ENCODE measurements around the gene ARHGAP8. TPM values are rescaled to one million over a fixed set of nuclear protein-coding genes. Genes with fewer than 3 reads are reported as not detected.

Gene ARHGAP8
- polyA plus RNA-seq, 3 donors = 0.03 TPM; not detected in 2

- Mint-ChIP-seq H3K36me3 (peaks cover 0 to 2% of the 10 kb centered on the region in 2 donors), H3K9me3 (peaks cover 0 to 19% (median 14%) of the 10 kb centered on the region in 7 donors), H3K4me1 (peaks cover 3% of the 10 kb centered on the region), H3K27me3 (ENCODE audit: low read depth in 3 of 3) (peaks cover 48 to 73% (median 57%) of the 10 kb centered on the region in 3 donors), H3K4me3 (no peak overlapping the region), H3K27ac (no peak overlapping the region)
- H4K20me1 ChIP-seq (ENCODE audit: insufficient read depth, low read length) = no peaks in the 10 kb centered on the region
- no peak overlapping the region for H3K4me2 ChIP-seq (replicated peaks; ENCODE audit: extremely low read depth, low read length, poor library complexity, severe bottlenecking)
- WGBS (ENCODE audit: insufficient coverage) = 73% methylated on average over 5 of the region's 6 CpGs
- no peaks in the 10 kb centered on the region for H3K36me3 ChIP-seq (replicated peaks in 1 of 2; ENCODE audit: control insufficient read depth in 1 of 2, insufficient read depth in 2 of 2, low read length in 2 of 2)
- H3K4me3 ChIP-seq (replicated peaks in 1 of 3; ENCODE audit: low read depth in 2 of 3, low read length in 3 of 3) = no peak overlapping the region
- peaks cover 5 to 8% of the 10 kb centered on the region in 2 donors for H3K9me3 ChIP-seq (replicated peaks in 1 of 2; ENCODE audit: control insufficient read depth in 1 of 2, insufficient read depth in 1 of 2, low read length in 2 of 2)
- intact Hi-C loops (cut with micrococcal nuclease) = no loop called here
- DNase-seq = no peak
- no peaks in the 10 kb centered on the region for H3K4me1 ChIP-seq (ENCODE audit: control insufficient read depth in 1 of 2, insufficient read depth in 2 of 2, low read length in 2 of 2)
- H3K79me2 ChIP-seq (ENCODE audit: insufficient read depth, low read length) = no peaks in the 10 kb centered on the region
- H3K27ac ChIP-seq (ENCODE audit: low read depth in 1 of 2, low read length in 2 of 2) = no peak overlapping the region
- TF ChIP-seq CTCF (IDR thresholded peaks at IDR 0.05) = no peak
- H2AFZ ChIP-seq (ENCODE audit: insufficient read depth, low read depth, low read length, poor library complexity, severe bottlenecking) = no peak overlapping the region
- peaks cover 28 to 58% of the 10 kb centered on the region in 2 donors for H3K27me3 ChIP-seq (ENCODE audit: control insufficient read depth in 2 of 2, insufficient read depth in 2 of 2, low read length in 2 of 2)
- H3K9ac ChIP-seq (ENCODE audit: insufficient read depth, low read length, poor library complexity, severe bottlenecking) = no peak overlapping the region
These were observed 3.0 kb downstream of the ARHGAP8 start for GRCh38 chr22:44755417-44755816.

DNA sequence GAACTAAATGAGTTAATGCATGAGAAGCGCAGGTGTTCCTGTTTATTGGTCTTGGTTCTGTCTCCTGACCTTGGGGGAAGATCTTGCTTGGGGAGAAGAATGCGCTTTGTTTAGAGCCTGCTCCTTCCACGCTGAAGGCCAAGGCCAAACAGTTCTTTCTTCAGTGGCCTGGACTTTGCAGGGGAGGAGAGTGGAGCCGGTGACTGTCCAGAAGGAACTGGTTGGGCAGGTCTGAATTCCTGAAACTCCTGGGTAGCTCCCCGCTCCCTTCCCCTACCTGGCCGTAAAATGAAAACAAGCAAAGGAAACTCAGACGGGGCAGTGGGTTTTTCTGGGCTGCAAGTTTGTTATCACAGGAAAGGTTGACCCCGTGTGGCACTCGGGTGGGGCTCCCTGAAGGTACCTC lies 3.6 kb downstream of the ARHGAP8 start:
- no peak overlapping the region for H3K4me3 ChIP-seq (replicated peaks in 1 of 3; ENCODE audit: low read depth in 2 of 3, low read length in 3 of 3)
- Mint-ChIP-seq H3K27ac (peak overlapping the region in 1 of 7 donors; percentile 23), H3K27me3 (ENCODE audit: low read depth in 3 of 3) (peaks cover 45 to 69% (median 53%) of the 10 kb centered on the region in 3 donors), H3K9me3 (peaks cover 0 to 18% (median 12%) of the 10 kb centered on the region in 7 donors), H3K36me3 (peaks cover 0 to 2% of the 10 kb centered on the region in 2 donors), H3K4me1 (peaks cover 3% of the 10 kb centered on the region), H3K4me3 (no peak overlapping the region)
- H4K20me1 ChIP-seq (ENCODE audit: insufficient read depth, low read length) = no peaks in the 10 kb centered on the region
- no peak overlapping the region for H2AFZ ChIP-seq (ENCODE audit: insufficient read depth, low read depth, low read length, poor library complexity, severe bottlenecking)
- no peaks in the 10 kb centered on the region for H3K4me1 ChIP-seq (ENCODE audit: control insufficient read depth in 1 of 2, insufficient read depth in 2 of 2, low read length in 2 of 2)
- H3K4me2 ChIP-seq (replicated peaks; ENCODE audit: extremely low read depth, low read length, poor library complexity, severe bottlenecking) = no peak overlapping the region
- WGBS (ENCODE audit: insufficient coverage) = 46% methylated on average over 7 of the region's 9 CpGs
- H3K79me2 ChIP-seq (ENCODE audit: insufficient read depth, low read length) = no peaks in the 10 kb centered on the region
- H3K27ac ChIP-seq (ENCODE audit: low read depth in 1 of 2, low read length in 2 of 2) = no peak overlapping the region
- TF ChIP-seq CTCF (IDR thresholded peaks at IDR 0.05) = no peak
- DNase-seq = no peak
- no peaks in the 10 kb centered on the region for H3K36me3 ChIP-seq (replicated peaks in 1 of 2; ENCODE audit: control insufficient read depth in 1 of 2, insufficient read depth in 2 of 2, low read length in 2 of 2)
- intact Hi-C loops (cut with micrococcal nuclease) = no loop called here
- peaks cover 23 to 53% of the 10 kb centered on the region in 2 donors for H3K27me3 ChIP-seq (ENCODE audit: control insufficient read depth in 2 of 2, insufficient read depth in 2 of 2, low read length in 2 of 2)
- H3K9ac ChIP-seq (ENCODE audit: insufficient read depth, low read length, poor library complexity, severe bottlenecking) = no peak overlapping the region
- H3K9me3 ChIP-seq (replicated peaks in 1 of 2; ENCODE audit: control insufficient read depth in 1 of 2, insufficient read depth in 1 of 2, low read length in 2 of 2) = peaks cover 5 to 6% of the 10 kb centered on the region in 2 donors

Data from CD14-positive monocyte (primary cell).